K562 treated with DMSO at 1 percent for 24 hours (cell line): Measurements from ENCODE around the gene TMOD1. TPM values are rescaled to one million over a fixed set of nuclear protein-coding genes. Genes with fewer than 3 reads are reported as not detected.

Experiments
- total RNA-seq: library from RNA; unstranded; fragments of 300-600 nt; gene quantifications from 2 replicates; pipeline ENCODE4 v1.2.3, GENCODE V29; 2022; ENCODE audit warnings: low read depth; ENCODE audit not compliant: insufficient read depth

The TMOD1 gene
- 15.3 and 15.9 TPM in 2 replicates for total RNA-seq

DNA sequence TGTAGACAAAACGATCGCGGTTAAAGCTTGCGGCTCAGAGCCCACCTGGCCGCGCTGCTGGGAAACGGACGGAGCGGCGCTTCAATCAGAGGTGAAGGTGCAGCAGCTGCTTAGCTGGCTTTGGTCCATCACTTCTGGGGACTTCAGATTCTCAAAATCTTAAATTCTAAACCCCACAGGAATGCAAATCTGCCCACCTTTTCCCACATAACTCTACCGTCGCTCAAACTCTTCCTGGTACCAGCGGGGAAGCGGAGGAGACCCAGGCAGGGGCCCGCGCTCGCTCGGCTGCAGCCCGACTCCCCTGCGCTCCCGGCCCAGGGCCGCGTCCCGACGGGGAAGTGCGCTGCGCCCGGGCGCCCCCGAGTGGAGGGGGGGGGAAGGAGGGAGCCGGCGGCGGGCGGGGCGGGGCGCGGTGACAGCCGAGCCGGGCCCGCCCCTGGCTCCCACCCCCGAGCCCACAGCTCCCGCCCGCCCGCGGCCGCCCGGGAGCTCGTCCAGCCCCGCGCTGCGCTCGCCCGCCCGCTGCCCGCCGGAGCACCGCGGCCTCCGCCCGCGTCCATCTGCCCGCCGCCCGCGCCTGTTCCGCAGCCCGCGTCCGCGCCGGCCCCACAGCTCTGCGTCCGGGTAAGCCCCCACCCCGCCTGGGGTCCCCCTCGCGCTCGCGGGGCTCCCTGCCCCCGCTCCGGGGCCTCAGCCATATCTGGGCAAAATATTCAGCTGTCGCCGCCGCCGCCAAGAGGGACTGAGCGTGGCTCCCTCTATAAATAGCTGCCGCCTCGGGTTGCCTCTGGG, at the start of gene TMOD1:
TSS of gene TMOD1 (plus strand) at position 490 of the 795 bp plus-strand sequence. CDS start 22,523 bp downstream, outside the sequence.

DNA sequence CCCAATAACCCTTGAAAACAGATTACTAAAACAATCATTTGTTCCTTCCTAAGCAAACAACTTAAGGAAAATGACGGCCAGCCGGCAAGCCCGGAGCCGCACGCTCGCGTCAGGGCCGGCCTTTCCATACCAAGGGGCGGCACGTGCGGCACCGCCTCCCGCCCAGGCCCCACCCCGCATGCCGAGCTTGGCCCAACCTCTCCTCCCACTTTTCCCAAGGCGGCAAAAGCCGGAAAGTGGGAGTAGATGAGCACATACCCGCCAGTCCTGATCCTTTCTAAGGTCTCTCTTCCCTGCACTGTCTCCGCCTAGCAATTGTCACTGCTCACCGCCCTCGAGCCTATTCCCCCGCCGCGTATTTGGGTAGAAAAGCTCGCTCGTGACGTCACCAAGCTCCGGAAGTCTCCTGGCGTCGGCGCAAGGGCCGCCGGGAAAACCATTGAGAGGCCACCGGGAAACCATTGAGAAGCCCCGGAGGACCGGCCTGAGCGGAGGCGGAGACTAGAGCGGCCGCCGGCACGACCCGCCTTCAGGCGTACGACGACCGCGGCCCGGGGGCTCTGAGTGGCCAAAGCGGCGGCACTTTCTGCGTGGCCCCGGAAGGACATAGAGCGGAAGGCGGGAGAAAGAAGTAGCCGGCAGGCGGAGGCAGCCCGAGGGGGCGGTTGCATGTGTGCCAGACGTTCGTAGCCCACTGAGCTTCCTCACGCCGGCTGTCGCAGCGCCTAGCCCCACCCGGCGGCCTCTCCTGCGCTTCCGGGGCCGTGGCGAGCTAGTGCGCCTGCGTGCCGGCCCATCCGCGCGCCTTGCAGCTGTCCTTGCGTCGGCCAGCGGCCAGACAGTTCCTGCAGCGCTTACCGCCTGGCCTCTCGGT, 131.8 kb downstream of the TMOD1 start, which contains the start of the genes NCBP1 and TSTD2:
TSS of gene NCBP1 (plus strand) at position 837 of the 874 bp plus-strand sequence. CDS start 61 bp downstream, outside the sequence.
TSS of gene TSTD2 (minus strand) at position 384 of the 874 bp plus-strand sequence. CDS start 5,806 bp downstream, outside the sequence.

Other genes with a start within 250 kb of the TMOD1 start
- 1.2 and 1.9 TPM in 2 replicates for gene CCDC180, start 194.0 kb upstream of the TMOD1 start, total RNA-seq
- gene TDRD7, start 89.6 kb upstream of the TMOD1 start, total RNA-seq: 10.4 and 10.8 TPM in 2 replicates
- gene TSTD2, start 131.7 kb downstream of the TMOD1 start, total RNA-seq: 10.7 and 14.6 TPM in 2 replicates
- gene NCBP1, start 132.2 kb downstream of the TMOD1 start, total RNA-seq: 17.3 and 20.2 TPM in 2 replicates
- gene XPA, start 195.7 kb downstream of the TMOD1 start, total RNA-seq: 8.7 and 11.7 TPM in 2 replicates